ENCODE data around the gene GPRC5D.

The GPRC5D gene

GRCh38 chr12:12926571-12927071, 25.3 kb downstream of the GPRC5D start:
- TF ChIP-seq, protein P1, sequence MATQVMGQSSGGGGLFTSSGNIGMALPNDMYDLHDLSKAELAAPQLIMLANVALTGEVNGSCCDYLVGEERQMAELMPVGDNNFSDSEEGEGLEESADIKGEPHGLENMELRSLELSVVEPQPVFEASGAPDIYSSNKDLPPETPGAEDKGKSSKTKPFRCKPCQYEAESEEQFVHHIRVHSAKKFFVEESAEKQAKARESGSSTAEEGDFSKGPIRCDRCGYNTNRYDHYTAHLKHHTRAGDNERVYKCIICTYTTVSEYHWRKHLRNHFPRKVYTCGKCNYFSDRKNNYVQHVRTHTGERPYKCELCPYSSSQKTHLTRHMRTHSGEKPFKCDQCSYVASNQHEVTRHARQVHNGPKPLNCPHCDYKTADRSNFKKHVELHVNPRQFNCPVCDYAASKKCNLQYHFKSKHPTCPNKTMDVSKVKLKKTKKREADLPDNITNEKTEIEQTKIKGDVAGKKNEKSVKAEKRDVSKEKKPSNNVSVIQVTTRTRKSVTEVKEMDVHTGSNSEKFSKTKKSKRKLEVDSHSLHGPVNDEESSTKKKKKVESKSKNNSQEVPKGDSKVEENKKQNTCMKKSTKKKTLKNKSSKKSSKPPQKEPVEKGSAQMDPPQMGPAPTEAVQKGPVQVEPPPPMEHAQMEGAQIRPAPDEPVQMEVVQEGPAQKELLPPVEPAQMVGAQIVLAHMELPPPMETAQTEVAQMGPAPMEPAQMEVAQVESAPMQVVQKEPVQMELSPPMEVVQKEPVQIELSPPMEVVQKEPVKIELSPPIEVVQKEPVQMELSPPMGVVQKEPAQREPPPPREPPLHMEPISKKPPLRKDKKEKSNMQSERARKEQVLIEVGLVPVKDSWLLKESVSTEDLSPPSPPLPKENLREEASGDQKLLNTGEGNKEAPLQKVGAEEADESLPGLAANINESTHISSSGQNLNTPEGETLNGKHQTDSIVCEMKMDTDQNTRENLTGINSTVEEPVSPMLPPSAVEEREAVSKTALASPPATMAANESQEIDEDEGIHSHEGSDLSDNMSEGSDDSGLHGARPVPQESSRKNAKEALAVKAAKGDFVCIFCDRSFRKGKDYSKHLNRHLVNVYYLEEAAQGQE (IDR thresholded peaks at IDR 0.05; ENCODE audit: insufficient replicate concordance, low read depth), result no peak
- no peak for TF ChIP-seq CTCF (IDR thresholded peaks at IDR 0.05; ENCODE audit: insufficient read depth, low read length)
- TF ChIP-seq SPI1 (IDR thresholded peaks at IDR 0.05; ENCODE audit: borderline replicate concordance, low read depth), result no peak
- no peak for TF ChIP-seq POLR2AphosphoS5 (IDR thresholded peaks at IDR 0.05; ENCODE audit: low read depth)
- no peak for TF ChIP-seq GABPA (IDR thresholded peaks at IDR 0.05; ENCODE audit: low read depth)
- Histone ChIP-seq H3K27ac (replicated peaks) (no peak overlapping the region), H3K4me3 (replicated peaks; ENCODE audit: insufficient read depth, low read length) (no peak overlapping the region), H3K27me3 (ENCODE audit: insufficient read depth, poor library complexity, severe bottlenecking) (no peaks in the 10 kb centered on the region)
- no peak for DNase-seq (ENCODE audit: low read depth in 1 of 2, low spot score in 1 of 2)

GRCh38 chr12:12925388-12925787, 26.6 kb downstream of the GPRC5D start:
- H3K27me3 ChIP-seq (ENCODE audit: insufficient read depth, poor library complexity, severe bottlenecking), result no peaks in the 10 kb centered on the region
- DNase-seq (ENCODE audit: low read depth in 1 of 2, low spot score in 1 of 2), result no peak
- H3K27ac ChIP-seq (replicated peaks), result no peak overlapping the region
- TF ChIP-seq, protein P1 (IDR thresholded peaks at IDR 0.05; ENCODE audit: insufficient replicate concordance, low read depth), result no peak
- TF ChIP-seq CTCF (IDR thresholded peaks at IDR 0.05; ENCODE audit: insufficient read depth, low read length) (no peak), SPI1 (IDR thresholded peaks at IDR 0.05; ENCODE audit: borderline replicate concordance, low read depth) (no peak), POLR2AphosphoS5 (IDR thresholded peaks at IDR 0.05; ENCODE audit: low read depth) (no peak), GABPA (IDR thresholded peaks at IDR 0.05; ENCODE audit: low read depth) (no peak)
- no peak overlapping the region for H3K4me3 ChIP-seq (replicated peaks; ENCODE audit: insufficient read depth, low read length)

GRCh38 chr12:12924169-12924568, 27.8 kb downstream of the GPRC5D start:
- Histone ChIP-seq H3K27ac (replicated peaks) (no peak overlapping the region), H3K4me3 (replicated peaks; ENCODE audit: insufficient read depth, low read length) (no peak overlapping the region), H3K27me3 (ENCODE audit: insufficient read depth, poor library complexity, severe bottlenecking) (no peaks in the 10 kb centered on the region)
- DNase-seq (ENCODE audit: low read depth in 1 of 2, low spot score in 1 of 2), result no peak
- TF ChIP-seq CTCF (IDR thresholded peaks at IDR 0.05; ENCODE audit: insufficient read depth, low read length) (no peak), POLR2AphosphoS5 (IDR thresholded peaks at IDR 0.05; ENCODE audit: low read depth) (no peak), SPI1 (IDR thresholded peaks at IDR 0.05; ENCODE audit: borderline replicate concordance, low read depth) (no peak), GABPA (IDR thresholded peaks at IDR 0.05; ENCODE audit: low read depth) (no peak)
- TF ChIP-seq, protein P1 (IDR thresholded peaks at IDR 0.05; ENCODE audit: insufficient replicate concordance, low read depth), result no peak
